ENCODE results near the gene DMWD.

Gene DMWD

GRCh38 chr19:45792470-45793177, at the start of gene DMWD:
Gene DMWD, minus strand, starts transcription at chr19:45792845. Its CDS starts 89 bp downstream, at chr19:45792756.
- DNase-seq (ENCODE audit: low spot score): peak; percentile 98

- no peak for DNase-seq (ENCODE audit: low spot score)
Observed at GRCh38 chr19:45842198-45842597, 49.6 kb upstream of the DMWD start.

- DNase-seq (ENCODE audit: low spot score): no peak
Observed at GRCh38 chr19:45834970-45835369, 42.3 kb upstream of the DMWD start.

GRCh38 chr19:45828945-45829344, 36.3 kb upstream of the DMWD start:
- DNase-seq (ENCODE audit: low spot score): no peak

GRCh38 chr19:45828523-45828922, 35.9 kb upstream of the DMWD start:
- no peak for DNase-seq (ENCODE audit: low spot score)

GRCh38 chr19:45827459-45828093, 34.9 kb upstream of the DMWD start:
- DNase-seq (ENCODE audit: low spot score): no peak

- DNase-seq (ENCODE audit: low spot score): no peak
Observed at GRCh38 chr19:45826934-45827333, 34.3 kb upstream of the DMWD start.

GRCh38 chr19:45825917-45826893, 33.6 kb upstream of the DMWD start:
- no peak for DNase-seq (ENCODE audit: low spot score)

- no peak for DNase-seq (ENCODE audit: low spot score)
Observed at GRCh38 chr19:45825263-45825605, 32.6 kb upstream of the DMWD start.

GRCh38 chr19:45824531-45825262, 32.1 kb upstream of the DMWD start:
- DNase-seq (ENCODE audit: low spot score): no peak

- DNase-seq (ENCODE audit: low spot score): peak; percentile 14
Observed at GRCh38 chr19:45824041-45824471, 31.4 kb upstream of the DMWD start.

- DNase-seq (ENCODE audit: low spot score): no peak
Observed at GRCh38 chr19:45823182-45823581, 30.5 kb upstream of the DMWD start.

GRCh38 chr19:45822716-45823115, 30.1 kb upstream of the DMWD start:
- DNase-seq (ENCODE audit: low spot score): no peak

GRCh38 chr19:45821570-45821969, 28.9 kb upstream of the DMWD start:
- DNase-seq (ENCODE audit: low spot score): no peak

- DNase-seq (ENCODE audit: low spot score): no peak
Observed at GRCh38 chr19:45821103-45821521, 28.5 kb upstream of the DMWD start.

- DNase-seq (ENCODE audit: low spot score): no peak
Observed at GRCh38 chr19:45820413-45821102, 27.9 kb upstream of the DMWD start.

- DNase-seq (ENCODE audit: low spot score): no peak
Observed at GRCh38 chr19:45819769-45820168, 27.1 kb upstream of the DMWD start.

- no peak for DNase-seq (ENCODE audit: low spot score)
Observed at GRCh38 chr19:45817725-45818301, 25.2 kb upstream of the DMWD start.

- peak; percentile 78 for DNase-seq (ENCODE audit: low spot score)
Observed at GRCh38 chr19:45817010-45817724, 24.5 kb upstream of the DMWD start.
